AML-193 (cell line): Measurements from ENCODE around the gene MED17.
"Not testable (repeated sequence)": the region's sequence is repeated elsewhere in the genome, so short reads cannot be mapped to it uniquely, and the experiment has no call there.

Experiments
- DNase-seq, 2 experiments: peaks; one replicate each; lab custom pipeline; 2025; lab: John Stamatoyannopoulos, UW

The MED17 gene, protein sequence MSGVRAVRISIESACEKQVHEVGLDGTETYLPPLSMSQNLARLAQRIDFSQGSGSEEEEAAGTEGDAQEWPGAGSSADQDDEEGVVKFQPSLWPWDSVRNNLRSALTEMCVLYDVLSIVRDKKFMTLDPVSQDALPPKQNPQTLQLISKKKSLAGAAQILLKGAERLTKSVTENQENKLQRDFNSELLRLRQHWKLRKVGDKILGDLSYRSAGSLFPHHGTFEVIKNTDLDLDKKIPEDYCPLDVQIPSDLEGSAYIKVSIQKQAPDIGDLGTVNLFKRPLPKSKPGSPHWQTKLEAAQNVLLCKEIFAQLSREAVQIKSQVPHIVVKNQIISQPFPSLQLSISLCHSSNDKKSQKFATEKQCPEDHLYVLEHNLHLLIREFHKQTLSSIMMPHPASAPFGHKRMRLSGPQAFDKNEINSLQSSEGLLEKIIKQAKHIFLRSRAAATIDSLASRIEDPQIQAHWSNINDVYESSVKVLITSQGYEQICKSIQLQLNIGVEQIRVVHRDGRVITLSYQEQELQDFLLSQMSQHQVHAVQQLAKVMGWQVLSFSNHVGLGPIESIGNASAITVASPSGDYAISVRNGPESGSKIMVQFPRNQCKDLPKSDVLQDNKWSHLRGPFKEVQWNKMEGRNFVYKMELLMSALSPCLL

DNA sequence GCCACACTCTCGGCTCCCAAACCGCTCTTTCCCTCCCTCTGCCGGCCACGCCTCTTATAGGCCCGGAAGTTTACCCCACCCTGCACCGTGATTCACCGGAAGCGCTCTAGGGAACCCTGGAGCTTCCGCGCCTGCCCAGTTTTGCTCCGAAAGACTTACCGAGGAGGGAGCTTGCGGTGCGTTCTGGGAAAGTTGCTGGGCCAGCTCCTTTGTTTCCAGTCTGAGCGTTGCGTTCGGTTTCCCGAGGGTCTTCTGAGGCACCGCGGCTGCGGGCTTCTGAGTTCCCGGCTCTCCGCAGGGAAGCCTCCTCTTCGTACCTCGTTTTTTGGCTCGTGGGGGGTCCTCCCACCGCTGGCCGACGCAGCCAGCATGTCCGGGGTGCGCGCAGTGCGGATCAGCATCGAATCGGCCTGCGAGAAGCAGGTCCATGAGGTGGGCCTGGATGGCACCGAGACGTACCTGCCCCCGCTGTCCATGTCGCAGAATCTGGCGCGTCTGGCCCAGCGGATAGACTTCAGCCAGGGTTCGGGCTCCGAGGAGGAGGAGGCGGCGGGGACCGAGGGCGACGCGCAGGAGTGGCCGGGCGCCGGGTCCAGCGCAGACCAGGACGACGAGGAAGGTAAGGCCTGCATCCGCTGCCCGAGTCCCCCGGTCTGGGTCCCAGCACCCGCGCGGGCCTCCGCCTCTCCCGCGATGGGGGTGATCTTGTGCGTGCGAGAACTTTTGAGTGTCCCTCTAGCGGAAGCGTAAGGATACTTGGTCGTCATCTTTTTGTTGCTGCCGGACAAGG, at the start of gene MED17:
MED17 (plus strand) TSS at position 138 of the 790 bp plus-strand sequence; CDS start at position 370, 232 bp downstream.
- DNase-seq = peak; percentile 86 to 88

DNA sequence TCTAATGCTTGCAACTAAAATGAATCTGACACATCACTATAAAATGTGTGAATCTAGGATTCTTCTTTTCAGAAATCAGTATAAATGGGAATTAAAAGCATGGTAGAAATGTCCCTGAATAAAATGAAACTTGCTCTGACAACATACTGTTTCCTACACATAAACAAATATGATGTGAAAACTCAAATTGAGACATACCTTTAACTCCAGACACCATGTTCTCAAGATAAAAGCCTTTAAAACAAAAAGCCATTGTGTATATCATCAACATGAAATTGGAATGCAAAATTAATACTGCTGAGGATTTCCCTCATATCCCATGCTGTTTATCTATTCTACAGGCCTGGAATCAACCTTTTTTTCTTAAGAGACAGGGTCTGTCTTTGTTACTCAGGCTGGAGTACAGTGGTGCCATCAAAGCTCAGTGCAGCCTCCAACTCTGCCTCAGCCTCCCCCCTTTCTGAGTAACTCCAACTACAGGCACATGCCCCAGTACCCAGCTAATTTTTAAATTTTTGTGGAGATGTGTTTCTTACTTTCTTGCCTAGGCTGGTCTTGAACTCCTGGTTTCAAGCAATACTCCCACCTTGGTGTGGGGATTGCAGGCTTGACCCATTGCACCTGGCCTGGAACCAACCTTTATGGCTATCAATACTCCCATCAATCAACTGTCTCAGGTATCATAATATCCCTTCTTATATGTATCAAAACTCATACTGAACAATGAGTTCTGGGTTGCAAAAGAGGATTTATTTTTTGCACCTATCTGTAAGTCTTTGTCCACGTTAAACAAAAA, 49.5 kb upstream of the MED17 start:
- DNase-seq = no peak

DNA sequence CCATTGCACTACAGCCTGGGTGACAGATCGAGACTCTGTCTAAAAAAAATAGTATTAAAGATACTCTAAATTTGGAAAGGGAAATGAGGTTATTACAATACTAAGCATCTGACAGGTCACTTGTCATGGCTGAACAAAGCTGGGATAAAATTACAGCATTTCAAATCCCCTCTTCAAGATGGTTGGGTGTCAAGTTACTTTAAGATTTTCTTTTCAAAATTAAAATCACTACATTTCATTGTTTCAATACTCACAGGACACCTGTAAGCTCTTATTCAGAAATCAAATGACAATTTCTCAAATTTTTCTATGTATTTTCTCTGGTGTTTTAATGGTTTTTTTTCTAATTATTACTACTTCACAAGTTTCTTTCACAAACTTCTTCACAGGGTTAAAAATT, 48.5 kb upstream of the MED17 start:
- no peak for DNase-seq

DNA sequence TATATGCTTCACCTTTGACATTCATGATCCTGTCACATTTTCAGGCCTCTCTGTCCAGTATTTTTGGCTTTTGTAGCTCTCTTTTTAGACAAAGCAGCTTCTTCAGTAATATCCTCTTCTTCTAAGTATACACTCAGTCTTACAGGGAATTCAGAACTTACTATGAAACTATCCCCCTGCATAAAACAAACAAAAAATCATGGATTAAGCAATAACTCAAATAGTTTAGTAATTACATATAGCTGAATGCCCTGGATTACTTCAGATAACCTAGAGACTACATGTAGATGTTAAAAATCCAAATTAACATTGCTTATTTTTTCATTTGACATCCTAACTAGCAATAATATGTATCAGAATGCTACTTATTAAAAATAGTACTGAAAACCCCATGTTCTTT, 48.0 kb upstream of the MED17 start:
- DNase-seq = no peak

DNA sequence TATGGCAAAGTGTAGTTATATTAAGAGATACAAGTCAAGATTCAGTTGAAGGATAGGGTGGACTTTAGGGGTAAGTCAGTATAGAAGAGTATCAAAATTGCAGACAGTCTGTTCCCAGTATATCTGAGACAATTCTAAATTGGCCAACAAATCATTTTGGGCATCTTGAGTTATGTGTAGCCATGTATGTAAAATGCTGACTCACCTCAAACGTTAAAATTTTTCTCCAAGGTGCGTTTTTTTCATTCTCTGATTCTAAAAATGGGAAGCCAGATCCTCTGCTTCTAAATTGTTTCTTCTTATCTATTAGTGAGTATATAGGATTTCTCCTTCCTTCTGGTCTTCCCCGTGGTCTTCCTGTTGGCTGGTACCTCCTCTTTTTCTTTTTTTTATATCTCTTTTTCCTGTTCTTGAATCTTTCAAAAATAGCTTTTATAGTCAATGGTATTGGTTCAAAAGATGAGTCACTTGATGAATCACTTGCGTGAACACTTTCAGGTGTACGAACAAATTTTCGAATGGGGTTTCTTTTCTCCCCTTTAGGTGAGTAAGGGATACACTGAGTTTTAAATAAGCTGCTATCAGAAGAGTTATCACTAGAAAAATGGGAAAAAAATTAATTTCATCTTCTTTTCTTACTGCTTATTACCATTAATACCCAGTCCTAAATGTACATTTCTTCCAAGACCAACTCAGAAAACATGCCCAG, 46.0 kb upstream of the MED17 start:
- no peak for DNase-seq

DNA sequence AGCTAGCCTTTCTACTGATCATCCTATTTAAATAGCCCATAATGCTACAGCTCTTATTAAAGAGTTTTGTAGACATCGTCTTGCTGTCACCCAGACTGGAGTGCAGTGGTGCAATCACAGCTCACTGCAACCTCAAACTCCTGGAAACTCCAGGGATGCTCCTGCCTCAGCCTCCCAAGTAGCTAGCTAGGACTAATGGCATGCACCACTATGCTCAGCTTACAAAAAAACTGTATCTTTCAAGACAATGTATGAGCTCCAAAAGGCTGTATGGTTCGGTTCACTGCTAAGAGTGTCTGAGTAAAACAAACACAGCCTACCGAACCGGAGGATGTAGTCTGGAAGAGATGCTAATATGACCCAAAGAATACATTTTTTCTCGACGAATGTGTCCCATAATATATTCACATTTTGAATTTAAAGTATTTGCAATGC, 45.4 kb upstream of the MED17 start:
- no peak for DNase-seq

DNA sequence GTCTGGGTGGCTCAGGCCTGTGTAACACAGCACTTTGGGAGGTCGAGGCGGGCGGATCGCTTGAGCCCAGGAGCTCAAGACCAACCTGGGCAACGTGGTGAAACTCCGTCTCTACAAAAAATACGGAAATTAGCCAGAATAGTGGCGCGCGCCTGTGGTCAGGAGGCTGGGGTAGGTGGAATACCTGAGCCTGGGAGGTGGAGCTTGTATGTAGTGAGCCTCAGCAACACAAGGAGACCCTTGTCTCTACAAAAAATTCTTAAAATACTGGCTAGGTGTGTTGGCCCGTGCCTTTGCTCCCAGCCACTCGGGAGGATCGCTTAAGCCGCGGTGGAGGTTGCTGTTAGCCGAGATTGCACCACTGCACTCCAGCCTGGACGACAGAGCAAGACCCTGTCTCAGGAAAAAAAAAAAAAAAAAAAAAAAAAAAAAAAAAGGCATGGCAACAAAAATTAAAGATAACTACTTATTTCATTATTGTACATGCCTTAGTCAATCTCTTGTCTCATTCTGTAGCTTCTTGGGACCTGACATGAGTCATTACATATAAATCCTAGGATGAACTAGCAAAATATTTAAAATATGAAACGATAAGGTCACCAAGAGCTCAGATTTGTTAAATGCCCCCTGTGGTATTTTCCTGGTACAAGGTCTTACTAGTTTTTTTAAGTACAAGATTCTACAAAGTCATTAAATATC, 43.9 kb upstream of the MED17 start:
- DNase-seq = no peak

DNA sequence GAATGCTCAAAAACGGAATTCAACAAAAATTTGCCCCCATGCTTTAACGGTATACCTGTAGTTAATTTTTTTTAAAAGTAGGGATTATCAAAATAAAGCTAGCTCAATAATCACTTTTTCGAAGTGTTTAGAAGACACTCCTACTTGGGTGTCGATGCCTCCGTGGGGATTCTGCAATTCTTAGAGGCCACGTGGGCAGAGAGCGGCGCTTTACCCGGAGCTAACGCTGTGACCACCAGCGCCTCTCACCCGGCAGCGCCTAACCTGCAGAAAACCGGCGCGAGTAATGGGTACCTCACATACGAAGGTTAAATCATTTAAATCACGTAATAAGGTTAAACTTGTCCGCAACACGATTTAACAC, 43.4 kb upstream of the MED17 start:
- DNase-seq = peak; percentile 48 to 61

DNA sequence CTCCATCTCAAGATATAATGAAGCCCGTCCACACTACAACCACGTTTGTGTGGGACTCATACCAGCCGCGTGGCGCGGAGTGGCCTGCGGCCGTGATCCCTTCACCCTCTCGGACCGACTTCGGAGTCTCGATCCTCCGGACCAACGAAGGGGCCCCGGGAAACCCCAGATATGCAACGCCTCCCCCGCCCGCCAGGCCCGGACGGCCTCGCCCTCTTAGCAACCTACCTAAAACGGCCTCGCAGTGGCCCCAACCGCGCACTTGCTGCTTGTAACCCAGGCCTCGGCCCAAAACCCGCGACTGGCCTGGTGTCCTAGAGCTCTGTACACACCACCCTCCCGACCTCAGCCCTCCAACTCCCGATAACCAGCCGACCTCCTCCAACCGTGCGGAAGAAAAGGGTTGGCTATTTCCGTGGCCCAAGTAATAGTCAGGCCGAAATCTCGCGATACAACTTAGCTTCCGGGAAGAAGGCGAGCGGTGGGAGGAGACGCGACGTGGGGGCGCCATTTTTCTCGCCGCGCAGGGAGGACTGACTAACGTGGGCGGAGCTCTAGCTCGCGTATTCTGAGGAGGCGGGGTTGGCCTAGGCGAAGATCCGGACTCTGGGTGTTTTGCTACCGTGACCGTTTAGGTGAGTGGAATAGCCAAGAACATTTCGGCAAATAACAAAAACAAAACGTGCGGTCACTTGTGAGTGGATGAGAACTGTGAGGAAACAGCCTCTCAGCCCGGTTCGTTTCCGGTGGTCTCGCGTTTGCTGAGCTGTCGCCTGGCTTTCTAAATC, 42.8 kb upstream of the MED17 start, which contains the start of the genes C11orf54 and TAF1D:
C11orf54 (plus strand) TSS at position 579 of the 788 bp plus-strand sequence. CDS start 5,722 bp downstream, outside the sequence.
TAF1D (minus strand) TSS at position 402 of the 788 bp plus-strand sequence. CDS start 2,191 bp downstream, outside the sequence.
- peak; percentile 96 for DNase-seq

DNA sequence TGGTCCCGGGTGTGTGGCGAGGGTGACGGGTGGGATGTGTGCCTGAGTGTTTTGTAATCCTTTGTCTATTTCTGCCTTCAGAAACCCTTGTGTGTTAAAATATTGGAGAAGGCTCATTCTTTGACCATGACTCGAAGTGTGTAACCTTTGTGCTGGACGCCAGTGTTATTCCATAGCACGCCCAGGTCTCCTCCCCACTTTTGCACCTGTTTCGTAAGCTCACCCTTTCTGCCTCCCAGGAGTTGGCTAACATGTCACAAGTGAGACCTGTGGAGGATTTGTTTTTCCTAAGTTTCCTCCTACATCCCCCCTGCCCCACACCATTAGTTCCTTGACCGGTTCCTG, 42.2 kb upstream of the MED17 start:
- DNase-seq = peak; percentile 37 to 44

DNA sequence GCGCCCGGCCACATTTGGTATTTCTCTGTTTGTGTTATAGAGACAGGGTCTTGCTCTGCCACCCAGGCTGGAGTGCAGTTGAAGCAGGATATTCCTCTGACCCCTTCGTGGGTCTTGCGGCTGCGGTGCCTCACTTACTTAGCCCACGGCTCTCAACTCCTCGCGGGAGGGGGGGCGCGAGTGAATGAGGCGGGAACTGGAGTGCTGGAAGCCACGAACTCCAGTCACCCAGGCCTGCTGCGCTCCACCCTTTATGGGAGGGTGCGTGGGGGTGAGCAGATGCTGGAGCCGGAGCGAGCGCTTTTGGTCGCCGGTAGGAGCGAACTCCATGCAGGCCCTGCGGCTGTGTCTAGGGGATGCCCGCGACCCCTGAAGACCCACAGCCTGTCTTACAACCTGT, 40.8 kb upstream of the MED17 start:
- DNase-seq = no peak

DNA sequence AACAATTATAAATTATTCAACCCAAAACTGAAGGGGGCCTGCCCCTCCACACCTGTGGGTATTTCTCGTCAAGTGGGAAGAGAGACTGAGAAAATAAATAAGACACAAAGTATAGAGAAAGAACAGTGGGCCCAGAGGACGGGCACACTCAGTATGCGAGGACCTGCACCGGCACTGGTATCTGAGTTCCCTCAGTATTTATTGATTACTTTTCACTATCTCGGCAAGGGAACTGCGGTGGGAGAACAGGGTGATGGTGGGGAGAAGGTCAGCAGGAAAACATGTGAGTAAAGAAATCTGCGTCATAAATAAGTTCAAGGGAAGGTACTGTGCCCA, 39.4 kb upstream of the MED17 start:
- no peak for DNase-seq

DNA sequence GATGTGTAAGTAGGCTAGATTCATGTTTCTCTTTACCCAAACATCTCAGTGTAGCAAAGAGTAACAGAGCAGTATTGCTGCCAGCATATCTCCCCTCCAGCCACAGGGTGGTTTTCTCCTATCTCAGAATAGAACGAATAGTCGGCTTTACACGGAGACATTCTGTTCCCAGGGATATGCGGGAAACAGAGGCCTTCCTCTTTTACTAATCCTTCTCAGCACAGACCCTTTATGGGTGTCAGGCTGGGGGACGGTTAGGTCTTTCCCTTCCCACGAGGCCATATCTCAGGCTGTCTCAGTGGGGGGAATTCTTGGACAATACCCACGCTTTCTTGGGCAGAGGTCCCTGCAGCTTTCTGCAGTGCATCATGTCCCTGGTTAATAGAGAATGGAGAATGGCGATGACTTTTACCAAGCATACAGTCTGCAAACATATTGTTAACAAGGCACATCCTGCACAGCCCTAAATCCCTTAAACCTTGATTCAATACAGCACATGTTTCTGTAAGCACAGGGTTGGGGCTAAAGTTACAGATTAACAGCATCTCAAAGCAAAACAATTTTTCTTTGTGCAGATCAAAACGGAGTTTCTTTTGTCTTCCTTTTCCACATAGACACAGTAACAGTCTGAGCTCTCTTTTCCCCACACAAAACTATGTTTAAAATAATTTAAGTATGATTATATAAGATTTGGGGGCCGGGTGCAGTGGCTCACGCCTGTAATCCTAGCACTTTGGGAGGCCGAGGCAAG, 38.9 kb upstream of the MED17 start:
- not testable (repeated sequence) for DNase-seq

DNA sequence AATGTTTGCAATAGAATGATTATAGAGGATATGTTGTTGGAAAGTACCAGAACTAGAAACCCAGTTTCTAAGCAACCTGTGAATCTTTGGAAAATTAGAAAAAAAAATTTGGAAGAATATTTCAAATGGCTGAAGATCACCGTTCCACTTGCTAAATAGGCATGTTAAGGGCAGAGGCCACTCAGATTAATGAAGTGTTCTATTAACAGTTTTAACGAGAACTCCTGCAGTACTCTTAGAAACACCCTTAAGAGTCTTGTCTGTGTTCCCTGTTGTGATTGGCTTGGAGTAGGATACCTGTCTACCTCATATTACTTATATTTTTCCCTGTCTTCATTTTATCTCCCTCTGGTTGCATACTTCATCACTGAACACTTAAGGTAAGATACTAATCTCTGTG, 38.0 kb upstream of the MED17 start:
- DNase-seq = no peak

DNA sequence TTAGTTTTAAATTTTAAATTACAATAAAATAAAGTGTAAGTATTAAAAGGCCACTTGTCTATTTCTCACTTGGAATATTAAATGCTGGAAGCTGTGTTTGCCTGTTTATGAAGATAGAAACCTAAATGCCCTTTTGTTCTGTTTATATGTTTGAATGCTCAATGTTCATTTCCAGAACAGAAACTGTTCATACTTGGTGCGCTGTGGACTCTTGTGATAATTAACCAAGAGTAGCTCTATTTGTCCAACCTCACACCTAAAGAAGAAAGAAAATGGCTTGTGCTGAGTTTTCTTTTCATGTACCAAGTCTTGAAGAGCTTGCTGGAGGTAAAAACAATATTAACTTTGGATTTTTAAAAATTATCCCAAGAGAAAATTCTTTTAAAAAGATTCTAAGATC, 37.0 kb upstream of the MED17 start:
- DNase-seq = no peak

DNA sequence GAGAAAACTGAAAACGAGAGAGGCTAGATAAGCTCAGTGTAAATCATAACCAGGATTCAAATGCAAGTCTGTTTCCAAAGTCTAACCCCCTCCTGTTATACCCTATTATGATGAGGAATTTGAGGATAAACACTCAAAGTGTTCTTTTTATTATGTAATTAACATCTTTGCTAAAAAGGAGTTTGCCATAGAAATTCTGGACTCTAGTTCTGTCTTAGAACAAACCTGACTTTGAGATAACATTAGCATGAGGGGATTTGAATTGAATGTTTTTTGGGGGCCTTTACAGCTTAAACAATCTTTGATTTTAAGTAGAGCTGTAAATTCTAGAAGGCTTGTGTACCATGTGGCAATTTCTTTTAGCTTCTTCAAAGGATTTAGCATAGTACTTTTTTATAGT, 33.1 kb upstream of the MED17 start:
- no peak for DNase-seq

DNA sequence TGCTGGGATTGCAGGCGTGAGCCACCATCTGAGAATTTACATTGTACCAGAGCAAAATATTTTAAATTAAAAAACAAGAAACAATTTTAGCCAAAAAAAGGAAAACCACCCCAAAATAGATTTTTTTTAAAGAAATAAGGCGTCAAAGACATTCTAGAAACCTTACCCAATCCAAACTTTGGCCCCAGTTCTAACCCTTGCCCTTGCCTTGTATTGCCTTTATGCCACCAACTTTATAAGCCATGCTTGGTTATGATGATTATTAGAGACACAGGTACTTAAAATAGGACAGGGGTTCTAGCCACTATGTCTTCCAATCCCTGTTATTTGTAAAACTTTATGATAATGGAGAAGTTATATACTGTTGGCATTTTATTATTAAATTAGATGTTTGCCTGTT, 30.8 kb upstream of the MED17 start:
- no peak for DNase-seq

DNA sequence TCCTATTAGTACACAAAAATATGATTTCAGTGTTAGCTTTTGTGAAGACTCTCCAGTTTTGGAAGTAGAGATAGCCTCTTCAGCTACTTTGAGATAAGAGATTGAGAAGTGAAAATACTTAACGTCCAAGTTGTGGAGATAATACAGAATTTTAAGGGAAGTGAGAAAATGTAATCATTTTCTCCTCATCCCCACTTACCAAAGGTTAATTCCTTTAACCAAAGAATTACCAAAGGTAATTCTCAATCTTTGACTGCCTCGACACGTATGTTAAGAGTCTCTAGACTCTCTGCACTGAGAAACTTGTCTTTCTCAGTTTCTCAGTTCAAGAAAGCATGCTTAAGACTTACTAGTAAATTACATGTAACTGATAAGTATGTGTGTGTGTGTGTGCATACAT, 27.3 kb upstream of the MED17 start:
- DNase-seq = no peak

DNA sequence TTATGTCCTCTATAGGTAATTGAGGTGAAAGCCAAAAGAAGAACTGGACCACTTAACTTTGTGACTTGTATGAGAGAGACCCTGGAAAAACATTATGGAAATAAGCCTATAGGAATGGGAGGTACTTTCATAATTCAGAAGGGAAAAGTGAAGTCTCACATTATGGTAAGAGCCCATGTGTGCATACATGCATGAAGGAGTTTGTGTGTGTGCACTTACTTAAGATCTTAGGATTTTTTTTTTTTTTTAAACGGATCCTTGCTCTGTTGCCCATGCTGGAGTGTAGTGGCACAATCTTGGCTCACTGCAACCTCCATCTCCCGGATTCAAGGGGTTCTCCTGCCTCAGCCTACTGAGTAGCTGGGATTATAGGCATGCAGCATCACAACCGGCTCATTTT, 26.8 kb upstream of the MED17 start:
- DNase-seq = no peak
